Measurements from ENCODE around the gene SHISA9.

SHISA9 gene

DNA sequence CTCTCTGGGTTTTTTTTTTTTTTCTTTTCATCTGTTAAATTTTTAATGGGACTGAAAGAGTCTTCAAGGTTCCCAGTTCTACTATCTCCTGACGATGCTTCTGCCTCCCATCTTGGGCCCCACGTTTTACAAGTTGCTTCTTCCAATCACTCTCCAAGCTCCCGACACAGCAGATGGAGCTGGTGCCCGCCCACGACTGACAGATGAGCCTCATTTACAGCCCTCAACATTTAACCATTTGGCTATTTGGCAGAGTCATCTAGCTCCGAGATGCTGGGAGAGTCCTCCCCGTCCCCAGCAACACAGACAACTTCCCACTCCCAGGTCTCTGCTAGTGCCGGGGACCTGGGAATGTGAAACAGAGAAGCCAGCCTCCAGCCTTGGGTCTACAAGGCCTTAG, 276.9 kb downstream of the SHISA9 start:
- no peak for DNase-seq (ENCODE audit: low read depth in 2 of 2)

DNA sequence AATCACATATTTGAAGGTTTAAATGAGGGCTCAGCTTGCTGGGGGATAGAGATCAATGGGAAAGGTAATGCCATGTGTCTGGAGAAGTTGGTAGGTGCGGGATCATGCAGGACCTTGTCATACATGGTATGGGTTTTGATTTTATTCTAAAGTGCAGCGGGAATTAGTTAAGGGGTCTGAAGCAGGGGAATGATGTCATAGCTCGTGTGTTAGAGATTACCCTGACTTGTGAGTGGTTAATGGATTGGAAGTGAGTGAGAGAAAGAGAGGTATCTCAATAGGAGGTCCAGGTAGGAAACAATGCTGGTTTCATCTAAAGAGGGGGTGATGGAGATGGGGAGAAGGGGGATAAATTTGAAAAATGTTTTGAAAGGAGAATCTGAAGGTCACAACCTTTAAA, 280.0 kb downstream of the SHISA9 start:
- DNase-seq (ENCODE audit: low read depth in 2 of 2): no peak

DNA sequence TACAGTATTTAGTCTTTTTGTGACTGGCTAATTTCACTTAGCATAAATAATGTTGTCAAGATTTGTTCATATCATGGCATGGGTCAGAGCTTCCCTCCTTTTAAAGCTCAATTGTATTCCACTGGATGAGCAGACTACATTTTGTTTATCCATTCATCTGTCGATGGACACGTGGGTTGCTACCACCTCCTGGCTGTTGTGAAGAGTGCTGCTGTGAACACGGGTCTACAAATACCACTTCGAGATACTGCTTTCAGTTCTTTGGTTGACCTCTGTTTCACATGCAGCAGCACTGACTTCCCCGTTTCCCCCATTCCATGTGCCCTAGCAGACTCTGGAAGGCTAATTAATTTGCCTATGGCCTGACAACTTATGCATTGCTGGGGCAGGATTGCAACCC, 285.4 kb downstream of the SHISA9 start:
- no peak for DNase-seq (ENCODE audit: low read depth in 2 of 2)

DNA sequence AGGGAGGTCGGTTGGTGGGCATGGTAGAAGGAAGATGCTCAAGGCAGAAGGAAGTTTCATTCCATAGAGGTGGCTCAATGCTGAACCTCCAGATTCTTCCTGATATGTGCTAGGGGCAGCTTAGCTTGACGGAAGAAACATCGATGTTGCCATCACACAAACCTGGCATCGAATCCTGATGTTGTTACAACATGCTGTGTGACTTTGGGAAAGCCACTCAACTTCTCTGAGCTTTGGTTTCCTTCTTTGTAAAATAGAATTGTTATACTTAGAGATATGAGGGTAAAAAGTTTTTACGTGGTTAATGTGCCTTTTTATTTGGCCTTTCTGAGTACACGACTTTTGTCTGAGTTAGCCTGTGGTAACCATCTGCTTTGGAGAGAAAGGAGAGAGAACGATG, 287.9 kb downstream of the SHISA9 start:
- no peak for DNase-seq (ENCODE audit: low read depth in 2 of 2)

DNA sequence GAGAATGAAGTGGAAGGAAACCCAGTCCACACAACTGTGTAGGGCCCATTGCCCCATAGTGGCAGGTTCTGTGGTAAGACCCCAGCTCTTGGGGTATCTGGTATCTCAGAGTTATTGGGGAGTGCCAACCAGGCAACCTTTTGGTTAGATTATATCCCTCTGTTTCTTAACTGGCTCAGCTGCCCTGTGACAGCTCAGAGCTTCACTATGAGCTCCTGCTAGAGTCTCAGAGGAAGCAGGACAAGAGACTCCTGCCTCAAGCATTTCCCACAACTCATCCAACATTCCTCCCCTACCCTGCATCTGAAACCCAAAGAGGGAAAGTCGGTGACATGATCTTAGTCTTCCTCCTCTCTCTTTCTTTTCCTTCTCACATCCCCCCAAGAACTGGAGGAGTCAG, 292.3 kb downstream of the SHISA9 start:
- DNase-seq (ENCODE audit: low read depth in 2 of 2): no peak

DNA sequence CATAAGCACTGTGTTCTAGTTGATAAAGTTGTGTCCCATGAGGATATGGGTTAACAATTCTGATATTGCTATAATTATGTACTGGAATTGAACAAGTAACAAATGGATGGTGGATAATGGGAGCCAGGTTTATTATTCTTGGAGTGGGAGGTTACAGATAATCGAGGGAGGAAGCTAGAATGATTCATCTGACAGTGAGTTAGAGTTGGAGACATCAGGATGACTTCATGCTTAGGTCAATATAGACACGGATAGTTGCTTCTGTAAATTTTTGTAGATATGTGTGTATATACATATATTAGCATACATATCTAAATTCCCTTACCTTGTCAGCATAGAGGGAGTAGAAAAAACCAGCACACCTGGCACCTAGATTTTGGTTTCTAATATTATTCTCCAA, 293.4 kb downstream of the SHISA9 start:
- no peak for DNase-seq (ENCODE audit: low read depth in 2 of 2)

DNA sequence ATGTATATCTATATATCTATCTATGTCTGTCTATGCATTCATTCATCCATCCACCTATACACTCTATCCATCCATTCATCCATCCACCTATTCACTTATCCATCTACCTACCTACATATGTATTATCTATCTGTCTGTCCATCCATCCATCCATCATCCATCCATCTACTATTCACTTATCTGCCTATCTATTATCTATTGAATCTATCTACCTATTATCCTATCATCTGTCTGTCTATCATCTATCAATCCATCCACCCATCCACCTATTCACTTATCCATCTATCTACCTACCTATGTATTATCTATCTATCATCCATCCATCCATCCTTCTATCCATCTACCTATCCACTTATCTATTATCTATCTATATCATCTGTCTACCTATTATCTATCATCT, 302.3 kb downstream of the SHISA9 start:
- DNase-seq (ENCODE audit: low read depth in 2 of 2): no peak

DNA sequence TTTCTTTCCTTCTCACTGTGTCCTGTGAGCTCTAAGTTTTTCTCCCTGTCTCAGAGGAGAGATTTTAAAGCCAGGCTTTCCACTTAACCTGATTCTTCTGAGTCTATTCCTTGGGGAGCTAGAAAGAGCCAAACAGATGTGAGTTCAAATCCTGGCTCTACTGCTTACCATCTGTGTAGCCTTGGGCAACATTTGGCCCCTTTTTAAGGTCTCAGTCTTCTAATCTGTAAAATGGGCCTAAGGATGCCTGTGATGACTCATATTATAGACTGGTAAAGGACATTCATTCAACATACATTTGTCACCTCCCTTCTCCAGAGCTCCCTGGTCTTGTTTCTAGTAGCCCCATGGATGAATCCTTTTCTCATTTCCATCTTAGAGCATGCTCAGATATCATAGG, 304.0 kb downstream of the SHISA9 start:
- no peak for DNase-seq (ENCODE audit: low read depth in 2 of 2)

DNA sequence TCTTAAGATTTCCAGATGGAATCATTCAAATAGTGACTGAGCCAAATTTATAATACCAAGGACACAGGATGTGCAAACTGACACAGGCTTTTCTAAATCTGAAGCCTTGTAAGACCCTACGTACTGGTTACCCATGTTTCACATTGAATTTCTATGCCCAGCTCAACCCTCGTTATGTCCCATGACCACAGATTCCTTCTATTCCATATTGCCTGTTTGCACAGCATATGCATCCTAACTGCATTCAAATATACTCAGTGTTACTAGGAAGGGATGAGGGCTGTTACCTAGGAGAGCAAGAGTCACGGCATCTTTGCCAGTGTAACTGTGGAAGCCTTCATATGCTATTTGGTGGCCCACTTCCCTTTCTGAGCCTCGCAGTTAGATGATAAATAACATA, 305.2 kb downstream of the SHISA9 start:
- DNase-seq (ENCODE audit: low read depth in 2 of 2): no peak

DNA sequence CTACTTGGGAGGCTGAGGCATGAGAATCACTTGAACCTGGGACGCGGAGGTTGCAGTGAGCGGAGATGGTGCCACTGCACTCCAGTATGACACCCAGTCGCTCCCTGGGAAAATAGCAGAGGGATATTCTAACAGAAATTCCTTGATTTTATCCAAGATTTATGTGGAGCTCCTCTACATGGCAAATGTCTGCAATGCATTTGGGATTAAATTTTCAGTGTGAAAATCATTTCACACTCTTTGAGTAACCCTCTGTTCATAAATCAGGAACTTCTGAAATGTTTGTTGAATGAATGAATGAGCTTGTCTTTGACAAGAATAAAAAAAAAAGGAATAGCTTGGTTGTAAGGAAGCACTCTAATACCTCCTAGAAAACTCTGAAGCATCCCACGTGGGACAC, 305.8 kb downstream of the SHISA9 start:
- DNase-seq (ENCODE audit: low read depth in 2 of 2): no peak

DNA sequence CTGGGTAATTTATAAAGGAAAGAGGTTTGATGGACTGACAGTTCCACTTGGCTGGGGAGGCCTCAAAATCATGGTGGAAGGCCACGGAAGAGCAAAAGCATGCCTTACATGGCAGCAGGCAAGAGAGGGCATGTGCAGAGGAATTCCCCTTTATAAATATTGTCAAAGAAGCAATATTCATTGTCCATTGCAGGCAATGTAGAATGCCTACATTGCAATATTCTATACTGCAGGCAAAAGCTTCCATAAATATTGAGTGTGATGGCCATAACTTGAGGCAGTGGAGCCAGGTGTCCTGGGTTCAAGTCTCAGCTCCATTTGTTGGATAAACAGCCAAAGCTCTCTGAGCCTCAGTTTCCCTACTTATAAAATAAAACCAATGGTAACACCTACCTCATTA, 322.3 kb downstream of the SHISA9 start:
- no peak for DNase-seq (ENCODE audit: low read depth in 2 of 2)

DNA sequence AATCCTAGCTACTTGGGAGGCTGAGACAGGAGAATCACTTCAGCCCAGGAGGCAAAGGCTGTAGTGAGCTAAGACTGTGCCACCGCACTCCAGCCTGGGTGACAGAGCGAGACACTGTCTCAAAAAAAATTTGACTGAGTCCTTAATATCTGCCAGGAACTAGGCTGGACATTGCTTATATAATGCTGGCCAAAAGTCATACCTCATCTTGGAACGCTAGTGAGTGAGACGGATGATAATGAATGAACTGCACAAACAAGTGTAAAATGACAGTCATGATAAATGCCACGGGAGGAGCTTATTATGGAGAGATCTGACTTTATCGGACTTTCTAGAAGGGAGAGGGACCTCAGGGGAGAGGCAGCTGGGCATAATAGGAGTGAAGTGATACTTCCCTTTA, 327.6 kb downstream of the SHISA9 start:
- DNase-seq (ENCODE audit: low read depth in 2 of 2): no peak

DNA sequence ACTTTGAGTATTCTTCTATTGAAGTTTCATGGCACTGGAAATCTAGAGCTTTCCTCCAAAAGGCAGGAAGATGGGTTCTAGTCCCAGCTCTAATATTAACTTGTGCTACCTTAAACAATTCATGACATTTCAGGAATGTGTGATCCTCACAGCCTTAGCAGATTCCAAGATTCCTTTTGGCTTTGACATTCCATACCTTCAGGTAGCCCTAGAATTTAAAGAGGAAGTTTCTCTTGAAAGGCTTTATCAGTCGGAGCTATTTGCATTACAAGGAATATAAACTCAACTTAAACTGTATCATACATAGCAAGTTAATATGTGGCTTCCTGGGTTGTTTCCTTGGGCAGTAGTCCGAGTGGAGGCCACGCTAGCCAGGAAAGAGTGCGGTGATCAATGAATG, 330.0 kb downstream of the SHISA9 start:
- no peak for DNase-seq (ENCODE audit: low read depth in 2 of 2)

DNA sequence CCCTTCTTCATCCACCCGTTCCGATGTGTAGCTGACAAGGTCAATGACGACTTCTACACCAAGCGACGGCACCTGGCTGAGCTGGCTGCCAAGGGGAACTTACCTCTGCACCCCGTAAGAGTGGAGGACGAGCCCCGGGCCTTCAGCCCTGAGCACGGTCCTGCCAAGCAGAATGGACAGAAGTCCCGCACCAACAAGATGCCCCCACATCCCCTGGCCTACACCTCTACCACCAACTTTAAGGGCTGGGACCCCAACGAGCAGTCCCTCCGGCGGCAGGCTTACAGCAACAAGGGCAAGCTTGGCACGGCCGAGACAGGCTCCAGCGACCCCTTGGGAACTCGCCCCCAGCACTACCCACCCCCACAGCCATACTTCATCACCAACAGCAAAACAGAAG, 333.6 kb downstream of the SHISA9 start:
- no peak for DNase-seq (ENCODE audit: low read depth in 2 of 2)

DNA sequence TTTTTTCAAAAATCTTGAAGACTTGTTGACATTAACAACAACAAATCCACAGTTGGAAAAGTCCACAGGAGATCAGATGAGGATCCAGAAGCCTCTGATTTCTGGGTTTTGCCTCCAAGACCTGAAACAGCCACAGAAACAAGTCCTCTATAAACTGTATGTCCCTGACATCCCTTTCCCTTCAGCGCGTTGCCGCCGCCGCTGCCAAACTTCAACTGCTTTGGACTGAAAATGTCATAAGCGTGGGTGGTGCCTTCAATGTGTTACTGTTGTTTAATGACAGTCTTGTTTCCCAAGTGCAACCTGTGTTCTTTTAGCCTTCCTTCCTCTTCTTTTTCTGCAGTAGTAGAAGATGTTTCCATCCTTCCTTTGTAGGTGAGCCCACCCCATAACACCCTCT, 334.9 kb downstream of the SHISA9 start:
- no peak for DNase-seq (ENCODE audit: low read depth in 2 of 2)

DNA sequence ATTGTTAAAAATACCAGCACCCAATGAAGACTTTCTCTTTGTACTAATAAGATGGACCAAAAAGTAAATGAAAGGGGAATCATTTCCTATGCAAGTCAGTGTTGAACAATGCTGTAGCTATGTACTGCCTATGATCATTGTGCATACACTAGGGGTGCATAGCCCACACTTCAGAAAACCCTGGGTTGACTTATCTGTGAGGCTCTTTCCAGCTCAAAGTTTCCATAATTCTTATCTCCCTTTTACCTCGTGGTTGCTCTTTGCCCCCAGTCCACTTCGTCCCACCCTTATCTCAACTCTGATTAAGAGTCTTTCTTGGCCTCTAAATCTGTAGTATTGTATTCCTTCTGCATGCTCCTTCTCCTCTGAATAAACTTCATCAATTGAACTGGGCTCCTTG, 336.8 kb downstream of the SHISA9 start:
- DNase-seq (ENCODE audit: low read depth in 2 of 2): no peak

DNA sequence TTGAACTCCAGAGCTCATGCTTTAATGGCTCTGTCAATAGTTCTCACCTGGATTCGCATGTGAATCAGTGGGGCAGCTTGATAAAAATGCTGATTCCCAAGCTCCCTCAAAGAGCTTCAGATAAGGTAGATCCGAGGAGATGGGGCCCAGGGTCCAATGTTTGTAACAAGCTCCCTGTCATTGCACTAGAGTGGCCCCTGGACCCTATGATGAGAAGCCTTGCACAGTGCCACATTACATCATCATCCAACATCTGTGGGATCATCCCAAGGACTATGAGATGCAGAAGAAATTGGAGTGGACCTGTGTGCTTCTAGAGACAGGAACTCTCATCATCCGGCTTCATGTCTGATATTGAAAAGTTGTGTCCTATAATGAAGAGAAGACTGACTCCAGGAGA, 340.8 kb downstream of the SHISA9 start:
- DNase-seq (ENCODE audit: low read depth in 2 of 2): no peak

DNA sequence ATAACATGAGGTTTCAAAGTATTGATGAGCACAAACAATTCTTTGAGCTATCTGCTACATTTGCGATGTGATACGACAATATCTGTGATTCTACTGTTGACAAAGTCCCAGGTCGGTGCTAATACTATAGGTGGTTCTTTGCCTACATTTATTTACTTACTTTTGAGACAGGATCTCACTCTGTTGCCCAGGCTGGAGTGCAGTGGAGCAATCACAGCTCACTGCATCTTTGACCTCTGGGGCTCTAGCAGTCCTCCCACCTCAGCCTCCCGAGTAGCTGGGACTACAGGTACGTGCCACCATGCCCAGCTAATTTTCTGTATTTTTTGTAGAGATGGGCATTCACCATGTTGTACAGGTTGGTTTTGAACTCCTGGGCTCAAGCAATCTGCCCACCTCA, 343.4 kb downstream of the SHISA9 start:
- DNase-seq (ENCODE audit: low read depth in 2 of 2): no peak

DNA sequence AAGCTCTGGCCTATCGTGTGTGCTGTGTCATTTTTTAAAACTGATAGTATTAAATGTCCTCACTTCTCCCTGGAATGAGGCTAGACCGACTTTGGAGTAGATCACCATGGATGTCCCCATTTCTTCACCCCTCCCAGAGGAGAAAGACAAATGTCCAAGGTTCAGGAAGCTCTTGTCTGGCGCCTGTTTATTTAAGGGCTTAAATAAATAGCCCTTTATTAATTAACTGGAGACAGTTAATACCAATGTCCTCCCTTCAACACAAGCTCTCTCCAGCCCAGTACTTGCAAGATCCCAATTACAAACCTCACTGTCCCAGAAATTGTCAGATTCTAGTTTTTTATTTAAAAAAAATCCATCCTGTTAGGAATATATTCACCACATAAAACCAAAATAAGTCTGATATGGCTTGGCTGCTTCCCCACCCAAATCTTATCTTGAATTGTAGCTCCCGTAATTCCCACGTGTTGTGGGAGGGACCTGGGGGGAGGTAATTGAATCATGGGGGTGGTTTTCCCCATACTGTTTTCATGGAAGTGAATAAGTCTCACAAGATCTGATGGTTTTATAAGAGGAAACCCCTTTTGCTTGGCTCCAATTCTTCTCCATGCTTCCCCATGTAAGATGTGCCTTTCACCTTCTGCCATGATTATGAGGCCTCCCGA, 344.4 kb downstream of the SHISA9 start:
- no peak for DNase-seq (ENCODE audit: low read depth in 2 of 2)

DNA sequence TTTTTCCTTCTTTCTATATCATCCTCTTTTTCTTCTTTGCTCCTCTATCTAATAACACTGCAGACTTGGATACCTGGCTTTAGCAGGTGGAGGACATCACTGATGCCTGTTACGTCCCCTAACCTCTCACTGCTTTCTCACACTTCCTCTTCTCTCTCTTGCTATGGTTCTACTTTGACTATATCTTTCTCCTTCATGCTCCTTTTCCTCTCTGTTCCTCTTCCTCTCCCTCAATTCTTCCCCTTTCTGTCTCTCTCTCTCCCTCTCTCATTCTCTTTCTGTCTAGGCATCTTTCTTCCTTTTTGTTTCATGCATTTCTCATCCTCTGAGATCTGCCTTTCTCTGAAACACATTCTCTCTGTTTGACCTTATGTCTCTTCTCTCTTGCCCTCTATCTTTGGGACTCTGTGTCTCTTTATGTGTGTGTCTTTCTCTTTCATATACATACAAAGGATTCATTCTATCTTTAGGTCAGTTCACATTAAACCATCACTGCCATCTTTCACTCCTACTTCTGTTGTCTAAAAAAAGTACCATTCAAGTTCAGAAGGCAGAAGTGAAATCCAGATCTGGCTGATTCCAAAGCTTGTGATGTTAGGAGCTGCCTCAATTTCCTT, 353.7 kb downstream of the SHISA9 start:
- no peak for DNase-seq (ENCODE audit: low read depth in 2 of 2)

DNA sequence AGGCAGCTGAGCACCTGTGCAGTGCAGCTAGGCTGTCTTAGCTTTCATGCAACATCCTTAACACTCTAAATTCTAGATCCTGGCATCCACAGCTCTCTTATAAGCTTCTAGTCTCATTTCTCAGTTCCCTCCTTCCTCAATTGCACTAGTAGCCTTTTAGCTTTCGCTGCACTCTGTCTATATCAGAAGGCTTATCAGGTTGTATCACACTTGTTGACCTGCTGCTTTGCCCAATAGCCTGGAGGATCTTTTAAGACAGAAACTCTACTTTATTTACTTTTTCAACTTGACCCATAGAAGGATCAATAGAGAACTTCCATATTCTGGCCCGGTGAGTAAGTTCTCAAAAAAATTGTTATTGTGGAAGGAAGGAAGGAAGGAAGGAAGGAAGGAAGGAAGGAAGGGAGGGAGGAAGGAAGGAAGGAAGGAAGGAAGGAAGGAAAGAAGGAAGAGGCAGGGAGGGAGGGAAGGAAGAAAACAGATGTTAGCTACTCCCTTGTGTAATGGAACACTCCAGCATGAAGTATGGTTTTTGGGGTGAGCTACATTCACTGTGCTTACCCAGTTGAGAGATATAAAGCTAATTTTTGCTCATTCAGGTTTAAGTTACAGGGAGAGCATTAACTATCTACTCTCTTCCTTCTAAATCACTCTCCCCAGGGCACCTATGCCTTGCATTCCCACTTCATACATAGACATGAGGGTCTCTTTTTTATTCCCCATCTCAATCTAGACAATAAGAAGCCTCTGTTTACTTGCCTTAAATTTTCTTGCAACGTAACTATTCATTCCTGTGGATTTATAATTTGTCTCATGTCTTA, 361.1 kb downstream of the SHISA9 start:
- DNase-seq (ENCODE audit: low read depth in 2 of 2): no peak

DNA sequence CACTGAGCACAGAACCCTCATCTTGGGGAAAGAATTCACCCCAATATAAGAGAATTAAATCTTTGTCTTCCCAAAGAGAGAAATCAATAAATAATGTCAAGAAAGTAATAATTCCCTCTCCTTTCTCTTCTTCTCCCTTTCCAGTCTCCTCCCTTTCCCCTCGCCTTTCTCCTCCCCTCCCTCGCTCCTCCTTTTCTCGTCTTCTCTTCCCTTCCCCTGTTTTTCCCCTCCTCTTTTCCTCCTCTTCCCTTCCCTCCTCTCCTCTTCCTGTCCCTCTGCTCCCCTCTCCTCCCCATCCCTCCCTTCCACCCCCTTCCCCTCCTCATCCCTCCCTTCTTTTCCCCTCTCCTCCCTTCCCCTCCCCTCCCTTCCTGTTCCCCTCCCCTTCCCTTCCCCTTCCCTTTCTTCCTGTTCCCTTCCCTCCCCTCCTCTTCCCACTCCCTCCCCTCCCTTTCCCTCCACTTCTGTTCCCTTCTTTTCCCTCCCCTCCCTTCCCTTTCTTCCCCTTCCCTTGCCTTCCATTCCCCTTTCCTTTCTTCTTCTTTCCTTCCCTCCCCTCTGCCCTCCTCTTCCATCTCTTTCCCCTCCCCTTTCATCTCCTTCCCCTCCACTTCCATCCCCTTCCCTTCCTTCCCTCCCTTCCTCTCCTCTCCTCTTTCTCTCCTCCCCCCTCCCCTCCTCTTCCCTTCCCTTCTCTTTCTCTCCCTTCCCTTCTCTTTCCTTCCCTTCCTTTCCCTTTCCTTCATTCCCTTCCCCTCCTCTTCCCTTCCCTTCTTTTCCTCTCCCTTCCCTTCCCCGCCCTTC, 363.6 kb downstream of the SHISA9 start:
- no peak for DNase-seq (ENCODE audit: low read depth in 2 of 2)
